ENCODE data around the gene SLC4A5. TPM values are rescaled to one million over a fixed set of nuclear protein-coding genes. Genes with fewer than 3 reads are reported as not detected.

The SLC4A5 gene
- polyA plus RNA-seq, 2 of the 4 experiments (the other 2 are of a cell fraction) = 0.50 to 1.1 TPM

DNA sequence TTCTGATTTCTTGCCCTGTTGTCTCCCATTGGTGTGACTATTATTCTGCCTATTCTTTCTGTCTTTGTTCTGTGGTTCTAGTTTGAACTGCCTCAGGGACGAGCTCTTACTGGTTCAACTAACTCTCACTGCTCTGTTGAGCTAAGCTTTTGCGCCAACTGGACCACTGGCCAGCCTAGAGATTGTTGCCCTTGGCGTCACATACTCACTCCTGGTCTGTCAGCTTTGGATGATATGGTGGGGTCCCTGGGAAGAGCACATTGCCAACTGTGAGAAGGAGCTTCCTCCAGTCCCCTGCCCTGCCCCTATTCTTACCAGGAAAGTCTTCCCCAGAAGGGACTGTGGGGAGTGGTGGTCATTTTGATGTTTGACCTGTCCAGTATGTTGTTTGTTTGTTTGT is 138.8 kb downstream of the SLC4A5 start:
- FAIRE-seq = no peak
- ATAC-seq = no peak
- Histone ChIP-seq H3K27ac (no peak overlapping the region), H3K4me1 (peaks cover 63% of the 10 kb centered on the region), H3K9me3 (no peaks in the 10 kb centered on the region), H3K4me3 (no peak overlapping the region), H3K4me2 (peak overlapping the region; percentile 30; the same call in 1 of the 3 replicates)
- POLR2A ChIA-PET = interaction anchor here (1.0 to 1.6 kb wide), 2 partner anchors 10 to 26 kb away, joined by 5 to 6 read pairs; partner anchors contain the start of gene MOB1A
- no peak for DNase-seq (ENCODE audit: low read depth in 1 of 2, low spot score in 1 of 2)
- CTCF ChIA-PET = interaction anchor here (0.6 to 1.7 kb wide), 5 partner anchors 10 to 57 kb away, joined by 3 to 4 read pairs (median 3); partner anchors contain the start of gene BOLA3
- TF ChIP-seq ESRRA (IDR thresholded peaks at IDR 0.05; ENCODE audit: borderline replicate concordance, low read length) = no peak
- TF ChIP-seq CEBPB (IDR thresholded peaks at IDR 0.05) = no peak
- TF ChIP-seq EP300 (IDR thresholded peaks at IDR 0.05) = no peak
- TF ChIP-seq FOSB (CRISPR knock-in tag; IDR thresholded peaks at IDR 0.05) = no peak
- TF ChIP-seq JUNB (IDR thresholded peaks at IDR 0.05) = no peak
- 93% methylated on average over 3 of the region's 3 CpGs for WGBS (ENCODE audit: missing lambda C conversion rate)

DNA sequence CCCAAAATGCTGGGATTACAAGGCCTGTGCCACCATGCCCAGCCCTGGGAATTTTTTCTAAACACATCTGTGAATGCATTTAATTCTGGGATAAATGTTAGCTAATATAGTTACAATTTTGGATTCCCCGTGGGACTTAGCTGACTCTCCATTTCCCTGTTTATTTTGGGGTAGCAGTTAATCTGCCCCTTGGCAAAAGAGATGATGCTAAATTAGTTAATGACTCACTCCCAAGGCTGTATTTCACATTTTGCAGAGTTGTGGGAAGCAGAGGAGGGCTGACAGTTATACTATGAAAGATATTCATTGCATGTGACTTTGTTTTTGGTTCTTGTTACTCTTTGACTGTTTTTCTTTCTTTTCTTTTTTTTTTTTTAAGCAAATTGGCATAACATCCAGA is 141.6 kb downstream of the SLC4A5 start:
- DNase-seq (ENCODE audit: low read depth in 1 of 2, low spot score in 1 of 2) (no peak), ATAC-seq (no peak), FAIRE-seq (no peak)
- H3K27ac ChIP-seq = no peak overlapping the region
- POLR2A ChIA-PET = no interaction called here
- CTCF ChIA-PET = interaction anchor here (1.7 kb wide), 1 partner anchor 134 kb away, joined by 4 read pairs; no protein-coding TSS in a partner anchor
- H3K4me2 ChIP-seq = peak overlapping the region; percentile 91
- 39% methylated on average over 1 of the region's 1 CpG for WGBS (ENCODE audit: missing lambda C conversion rate)
- TF ChIP-seq JUN (IDR thresholded peaks at IDR 0.05) (0 out of 5 replicates have a peak, but pooled peaks of 1 of the 2 experiments have one; percentile 1), CHD4 (IDR thresholded peaks at IDR 0.05; ENCODE audit: borderline replicate concordance) (no peak), HOXA7 (CRISPR knock-in tag; IDR thresholded peaks at IDR 0.05) (0 out of 2 replicates have a peak, but pooled peaks have one; percentile 46), MYC (IDR thresholded peaks at IDR 0.05; ENCODE audit: borderline replicate concordance, low read length) (no peak)
- TF ChIP-seq, protein P1, sequence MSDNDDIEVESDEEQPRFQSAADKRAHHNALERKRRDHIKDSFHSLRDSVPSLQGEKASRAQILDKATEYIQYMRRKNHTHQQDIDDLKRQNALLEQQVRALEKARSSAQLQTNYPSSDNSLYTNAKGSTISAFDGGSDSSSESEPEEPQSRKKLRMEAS (IDR thresholded peaks at IDR 0.05) = no peak
- H3K9me3 ChIP-seq = no peaks in the 10 kb centered on the region
- peak overlapping the region; percentile 94; the same call in 1 of the 3 replicates for H3K4me3 ChIP-seq
- peaks cover 70% of the 10 kb centered on the region for H3K4me1 ChIP-seq

GRCh38 chr2:74201196-74201595 is 142.0 kb downstream of the SLC4A5 start:
- WGBS (ENCODE audit: missing lambda C conversion rate) = 89% methylated on average over 3 of the region's 3 CpGs
- no peak for FAIRE-seq
- ATAC-seq = no peak
- peak overlapping the region; percentile 91 for H3K4me2 ChIP-seq
- peaks cover 67% of the 10 kb centered on the region for H3K4me1 ChIP-seq
- no peak overlapping the region for H3K27ac ChIP-seq
- POLR2A ChIA-PET = no interaction called here
- CTCF ChIA-PET = interaction anchor here (0.6 to 1.7 kb wide), 2 partner anchors 134 to 421 kb away, joined by 4 read pairs; no protein-coding TSS in a partner anchor
- no peak for DNase-seq (ENCODE audit: low read depth in 1 of 2, low spot score in 1 of 2)
- TF ChIP-seq ATOH8 (CRISPR knock-in tag; IDR thresholded peaks at IDR 0.05; ENCODE audit: low read depth) (no peak), KDM5A (IDR thresholded peaks at IDR 0.05) (no peak), NPAS2 (CRISPR knock-in tag; IDR thresholded peaks at IDR 0.05; ENCODE audit: borderline replicate concordance) (no peak), MAFK (IDR thresholded peaks at IDR 0.05; ENCODE audit: partially characterized antibody) (no peak), HDAC2 (IDR thresholded peaks at IDR 0.05) (no peak), JUN (IDR thresholded peaks at IDR 0.05) (0 out of 5 replicates have a peak, but pooled peaks of 1 of the 2 experiments have one; percentile 21), ZFP36 (IDR thresholded peaks at IDR 0.05; ENCODE audit: borderline replicate concordance, partially characterized antibody) (no peak), ESRRA (IDR thresholded peaks at IDR 0.05; ENCODE audit: borderline replicate concordance, low read length) (no peak)
- H3K4me3 ChIP-seq = peak overlapping the region; percentile 94; the same call in 2 of the 3 replicates
- no peaks in the 10 kb centered on the region for H3K9me3 ChIP-seq

GRCh38 chr2:74199871-74200305 is 143.3 kb downstream of the SLC4A5 start:
- peak overlapping the region; percentile 91 for H3K4me2 ChIP-seq
- POLR2A ChIA-PET = interaction anchor here (0.6 to 2.4 kb wide), 7 partner anchors 8 to 79 kb away, joined by 3 to 17 read pairs (median 4); partner anchors contain the start of gene MOB1A
- TF ChIP-seq HEYL (CRISPR knock-in tag; IDR thresholded peaks at IDR 0.05) (no peak), BCL3 (IDR thresholded peaks at IDR 0.05) (no peak), KDM5A (IDR thresholded peaks at IDR 0.05) (no peak), USF2 (IDR thresholded peaks at IDR 0.05) (no peak), EHMT2 (IDR thresholded peaks at IDR 0.05; ENCODE audit: low read depth) (no peak), HDAC2 (IDR thresholded peaks at IDR 0.05) (no peak), FOSB (CRISPR knock-in tag; IDR thresholded peaks at IDR 0.05) (no peak; the same call in 1 of the 2 replicates), POLR2AphosphoS2 (conservative IDR thresholded peaks at IDR 0.05; ENCODE audit: low read length) (0 out of 2 replicates have a peak, but pooled peaks have one; percentile 47), TFCP2L1 (CRISPR knock-in tag; IDR thresholded peaks at IDR 0.05) (0 out of 2 replicates have a peak, but pooled peaks have one; percentile 15), PHF8 (IDR thresholded peaks at IDR 0.05; ENCODE audit: borderline replicate concordance, low read depth) (no peak), FOSL2 (IDR thresholded peaks at IDR 0.05) (no peak), FOSL2 (CRISPR knock-in tag; IDR thresholded peaks at IDR 0.05) (no peak), JUN (IDR thresholded peaks at IDR 0.05) (peak in 1 of 2 experiments; percentile 58; a peak in 2 of 5 replicates), HOXA7 (CRISPR knock-in tag; IDR thresholded peaks at IDR 0.05) (no peak; the same call in 1 of the 2 replicates), EP300 (IDR thresholded peaks at IDR 0.05) (no peak), RARB (CRISPR knock-in tag; IDR thresholded peaks at IDR 0.05) (0 out of 2 replicates have a peak, but pooled peaks have one; percentile 23)
- peaks cover 54% of the 10 kb centered on the region for H3K4me1 ChIP-seq
- FAIRE-seq (no peak), ATAC-seq (no peak), DNase-seq (ENCODE audit: low read depth in 1 of 2, low spot score in 1 of 2) (no peak)
- CTCF ChIA-PET = interaction anchor here (0.7 to 2.5 kb wide), 12 partner anchors 8 to 376 kb away, joined by 3 to 16 read pairs (median 4); partner anchors contain the start of gene STAMBP
- H3K9me3 ChIP-seq = no peaks in the 10 kb centered on the region
- H3K27ac ChIP-seq = peak overlapping the region; percentile 95 to 100
- WGBS (ENCODE audit: missing lambda C conversion rate) = 20% methylated on average over 8 of the region's 8 CpGs
- peak overlapping the region; percentile 94 for H3K4me3 ChIP-seq

Data from A549 (cell line).